ENCODE data around the gene C1orf198. TPM values are rescaled to one million over a fixed set of nuclear protein-coding genes. Genes with fewer than 3 reads are reported as not detected.

The C1orf198 gene
- polyA plus RNA-seq, 1 of the 3 experiments (the other 2 are of a cell fraction) = 12.3 TPM

DNA sequence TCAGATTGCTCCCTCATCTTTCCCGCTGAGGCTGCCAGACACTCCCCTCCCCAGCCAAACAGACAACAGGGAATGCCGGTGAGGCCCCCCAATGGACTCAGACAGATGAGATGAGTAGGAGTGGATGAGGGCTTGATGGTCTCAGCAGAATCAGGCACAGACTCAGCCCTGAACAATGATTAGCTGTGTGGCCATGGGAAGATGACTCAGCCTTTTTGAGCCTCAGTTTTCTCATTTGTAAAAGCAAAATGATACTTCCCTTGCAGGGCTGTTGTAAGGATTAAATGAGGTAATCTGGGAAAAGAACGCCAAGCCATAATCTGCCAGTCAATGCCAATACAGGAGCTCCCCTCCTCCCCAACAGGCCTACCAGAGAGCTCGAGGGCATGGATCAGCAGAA is 12.4 kb downstream of the C1orf198 start:
- peaks cover 46% of the 10 kb centered on the region; the same call in 1 of the 2 replicates for H3K79me2 ChIP-seq (ENCODE audit: insufficient read depth)
- H4K20me1 ChIP-seq (ENCODE audit: insufficient read depth) = peaks cover 21% of the 10 kb centered on the region
- no peak overlapping the region for H3K27ac ChIP-seq (ENCODE audit: low read depth in 2 of 2, low read length in 1 of 2)
- no peaks in the 10 kb centered on the region for H3K27me3 ChIP-seq (ENCODE audit: insufficient read depth)
- TF ChIP-seq GATA2 (CRISPR knock-in tag; IDR thresholded peaks at IDR 0.05) (no peak), FOSL2 (IDR thresholded peaks at IDR 0.05; ENCODE audit: borderline replicate concordance, low read depth) (no peak)
- TF ChIP-seq, protein P1, sequence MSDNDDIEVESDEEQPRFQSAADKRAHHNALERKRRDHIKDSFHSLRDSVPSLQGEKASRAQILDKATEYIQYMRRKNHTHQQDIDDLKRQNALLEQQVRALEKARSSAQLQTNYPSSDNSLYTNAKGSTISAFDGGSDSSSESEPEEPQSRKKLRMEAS (IDR thresholded peaks at IDR 0.05; ENCODE audit: low read depth) = no peak
- no peak overlapping the region for H3K9ac ChIP-seq
- H2AFZ ChIP-seq (ENCODE audit: low read depth) = no peak overlapping the region
- no peaks in the 10 kb centered on the region for H3F3A ChIP-seq (replicated peaks; ENCODE audit: insufficient read depth)
- ChIA-PET CTCF (interaction anchor here (1.2 kb wide), 1 partner anchor 58 kb away, joined by 3 read pairs; no protein-coding TSS in a partner anchor), POLR2A (no interaction called here)
- no peak overlapping the region for H3K4me2 ChIP-seq
- no peaks in the 10 kb centered on the region for H3K9me2 ChIP-seq
- H3K4me3 ChIP-seq (ENCODE audit: low read depth in 2 of 2, low read length in 1 of 2) = no peak overlapping the region
- no peaks in the 10 kb centered on the region for H3K9me3 ChIP-seq
- H3K36me3 ChIP-seq (replicated peaks in 1 of 2; ENCODE audit: control insufficient read depth in 1 of 2, insufficient read depth in 2 of 2, low read length in 1 of 2) = peaks cover 15 to 22% of the 10 kb centered on the region in 2 experiments
- 94% methylated on average over 4 of the region's 4 CpGs for WGBS (ENCODE audit: low lambda C conversion rate)
- H3K4me1 ChIP-seq (ENCODE audit: control insufficient read depth in 1 of 2, insufficient read depth in 2 of 2, low read depth in 1 of 2, low read length in 1 of 2) = peaks cover 11 to 22% of the 10 kb centered on the region in 2 experiments
- DNase-seq = no peak

DNA sequence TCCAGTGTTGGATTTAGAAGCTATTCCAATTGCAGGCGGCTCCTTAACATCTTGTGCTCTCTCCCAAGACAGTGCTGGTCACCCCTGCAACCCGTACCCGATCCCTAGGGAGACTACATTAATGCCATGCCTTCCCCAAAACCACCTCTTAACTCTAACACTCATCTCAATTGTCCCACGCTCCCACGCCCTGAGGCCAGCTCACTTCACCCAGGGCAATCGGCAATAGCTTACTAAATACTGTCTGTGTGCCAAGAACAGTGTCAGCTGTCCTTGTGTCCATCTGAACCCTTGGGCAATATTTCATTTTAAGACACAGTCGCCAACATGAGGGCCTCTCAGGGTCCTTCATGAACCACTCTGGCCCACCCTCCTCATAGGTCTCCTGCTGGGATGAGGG is 13.9 kb downstream of the C1orf198 start:
- H2AFZ ChIP-seq (ENCODE audit: low read depth) = no peak overlapping the region
- peaks cover 15 to 22% of the 10 kb centered on the region in 2 experiments for H3K36me3 ChIP-seq (replicated peaks in 1 of 2; ENCODE audit: control insufficient read depth in 1 of 2, insufficient read depth in 2 of 2, low read length in 1 of 2)
- no peak overlapping the region for H3K9ac ChIP-seq
- peaks cover 28% of the 10 kb centered on the region for H4K20me1 ChIP-seq (ENCODE audit: insufficient read depth)
- H3K4me2 ChIP-seq = no peak overlapping the region
- 97% methylated on average over 7 of the region's 7 CpGs for WGBS (ENCODE audit: low lambda C conversion rate)
- H3K9me3 ChIP-seq = no peaks in the 10 kb centered on the region
- H3K4me3 ChIP-seq (ENCODE audit: low read depth in 2 of 2, low read length in 1 of 2) = no peak overlapping the region
- CTCF ChIA-PET = interaction anchor here (1.2 kb wide), 1 partner anchor 29 kb away, joined by 3 read pairs; no protein-coding TSS in a partner anchor
- H3K4me1 ChIP-seq (ENCODE audit: control insufficient read depth in 1 of 2, insufficient read depth in 2 of 2, low read depth in 1 of 2, low read length in 1 of 2) = peaks cover 23 to 35% of the 10 kb centered on the region in 2 experiments
- POLR2A ChIA-PET = interaction anchor here (0.8 kb wide), 1 partner anchor 14 kb away, joined by 3 read pairs; no protein-coding TSS in a partner anchor
- no peaks in the 10 kb centered on the region for H3K27me3 ChIP-seq (ENCODE audit: insufficient read depth)
- no peak for DNase-seq
- peaks cover 8% of the 10 kb centered on the region for H3F3A ChIP-seq (replicated peaks; ENCODE audit: insufficient read depth)
- no peak for TF ChIP-seq MEF2A (IDR thresholded peaks at IDR 0.05; ENCODE audit: borderline replicate concordance, low read depth)
- TF ChIP-seq, protein P2, sequence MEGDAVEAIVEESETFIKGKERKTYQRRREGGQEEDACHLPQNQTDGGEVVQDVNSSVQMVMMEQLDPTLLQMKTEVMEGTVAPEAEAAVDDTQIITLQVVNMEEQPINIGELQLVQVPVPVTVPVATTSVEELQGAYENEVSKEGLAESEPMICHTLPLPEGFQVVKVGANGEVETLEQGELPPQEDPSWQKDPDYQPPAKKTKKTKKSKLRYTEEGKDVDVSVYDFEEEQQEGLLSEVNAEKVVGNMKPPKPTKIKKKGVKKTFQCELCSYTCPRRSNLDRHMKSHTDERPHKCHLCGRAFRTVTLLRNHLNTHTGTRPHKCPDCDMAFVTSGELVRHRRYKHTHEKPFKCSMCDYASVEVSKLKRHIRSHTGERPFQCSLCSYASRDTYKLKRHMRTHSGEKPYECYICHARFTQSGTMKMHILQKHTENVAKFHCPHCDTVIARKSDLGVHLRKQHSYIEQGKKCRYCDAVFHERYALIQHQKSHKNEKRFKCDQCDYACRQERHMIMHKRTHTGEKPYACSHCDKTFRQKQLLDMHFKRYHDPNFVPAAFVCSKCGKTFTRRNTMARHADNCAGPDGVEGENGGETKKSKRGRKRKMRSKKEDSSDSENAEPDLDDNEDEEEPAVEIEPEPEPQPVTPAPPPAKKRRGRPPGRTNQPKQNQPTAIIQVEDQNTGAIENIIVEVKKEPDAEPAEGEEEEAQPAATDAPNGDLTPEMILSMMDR (IDR thresholded peaks at IDR 0.05) = no peak
- no peak for TF ChIP-seq RFX5 (IDR thresholded peaks at IDR 0.05; ENCODE audit: low read length)
- no peak for TF ChIP-seq TEAD4 (IDR thresholded peaks at IDR 0.05; ENCODE audit: borderline replicate concordance, insufficient read depth)
- no peak for TF ChIP-seq SIN3A (IDR thresholded peaks at IDR 0.05; ENCODE audit: borderline replicate concordance, low read depth, low read length)
- TF ChIP-seq ELF1 (IDR thresholded peaks at IDR 0.05) = no peak
- TF ChIP-seq RCOR1 (IDR thresholded peaks at IDR 0.05; ENCODE audit: low read length) = no peak
- TF ChIP-seq YY1 (IDR thresholded peaks at IDR 0.05; ENCODE audit: low read depth) = no peak
- TF ChIP-seq, protein P3, sequence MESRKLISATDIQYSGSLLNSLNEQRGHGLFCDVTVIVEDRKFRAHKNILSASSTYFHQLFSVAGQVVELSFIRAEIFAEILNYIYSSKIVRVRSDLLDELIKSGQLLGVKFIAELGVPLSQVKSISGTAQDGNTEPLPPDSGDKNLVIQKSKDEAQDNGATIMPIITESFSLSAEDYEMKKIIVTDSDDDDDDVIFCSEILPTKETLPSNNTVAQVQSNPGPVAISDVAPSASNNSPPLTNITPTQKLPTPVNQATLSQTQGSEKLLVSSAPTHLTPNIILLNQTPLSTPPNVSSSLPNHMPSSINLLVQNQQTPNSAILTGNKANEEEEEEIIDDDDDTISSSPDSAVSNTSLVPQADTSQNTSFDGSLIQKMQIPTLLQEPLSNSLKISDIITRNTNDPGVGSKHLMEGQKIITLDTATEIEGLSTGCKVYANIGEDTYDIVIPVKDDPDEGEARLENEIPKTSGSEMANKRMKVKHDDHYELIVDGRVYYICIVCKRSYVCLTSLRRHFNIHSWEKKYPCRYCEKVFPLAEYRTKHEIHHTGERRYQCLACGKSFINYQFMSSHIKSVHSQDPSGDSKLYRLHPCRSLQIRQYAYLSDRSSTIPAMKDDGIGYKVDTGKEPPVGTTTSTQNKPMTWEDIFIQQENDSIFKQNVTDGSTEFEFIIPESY (IDR thresholded peaks at IDR 0.05; ENCODE audit: borderline replicate concordance, low read depth) = no peak
- no peak for TF ChIP-seq GATA2 (CRISPR knock-in tag; IDR thresholded peaks at IDR 0.05)
- TF ChIP-seq, protein P4, sequence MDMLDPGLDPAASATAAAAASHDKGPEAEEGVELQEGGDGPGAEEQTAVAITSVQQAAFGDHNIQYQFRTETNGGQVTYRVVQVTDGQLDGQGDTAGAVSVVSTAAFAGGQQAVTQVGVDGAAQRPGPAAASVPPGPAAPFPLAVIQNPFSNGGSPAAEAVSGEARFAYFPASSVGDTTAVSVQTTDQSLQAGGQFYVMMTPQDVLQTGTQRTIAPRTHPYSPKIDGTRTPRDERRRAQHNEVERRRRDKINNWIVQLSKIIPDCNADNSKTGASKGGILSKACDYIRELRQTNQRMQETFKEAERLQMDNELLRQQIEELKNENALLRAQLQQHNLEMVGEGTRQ (IDR thresholded peaks at IDR 0.05; ENCODE audit: borderline replicate concordance, low read depth, low read length) = no peak
- H3K79me2 ChIP-seq (ENCODE audit: insufficient read depth) = peaks cover 33% of the 10 kb centered on the region; the same call in 1 of the 2 replicates
- no peak overlapping the region for H3K27ac ChIP-seq (ENCODE audit: low read depth in 2 of 2, low read length in 1 of 2)
- H3K9me2 ChIP-seq = no peaks in the 10 kb centered on the region
